Mammary epithelial cell (primary cell): ENCODE measurements around the gene FCER2.

Experiments
- EZH2 ChIP-seq: IDR thresholded peaks from 2 replicates; pipeline ENCODE4 v1.6.1; 2012; ENCODE audit warnings: low read length, inconsistent platforms, borderline replicate concordance
- TF ChIP-seq, protein P1 (sequence below), 2 donors: IDR thresholded peaks in 1 of 2; conservative IDR thresholded peaks in 1 of 2; 2 replicates each; pipeline ENCODE4 v1.5.1; 2011 to 2012; ENCODE audit warnings: inconsistent platforms in 2 of 2, low read length in 2 of 2, mild to moderate bottlenecking in 2 of 2, control low read depth in 1 of 2, low read depth in 1 of 2; ENCODE audit not compliant: insufficient read depth in 1 of 2; ENCODE audit errors: extremely low read depth in 1 of 2

GRCh38 chr19:7668842-7669241, 33.1 kb downstream of the FCER2 start, which contains the start of gene RETN:
- TF ChIP-seq, protein P1, sequence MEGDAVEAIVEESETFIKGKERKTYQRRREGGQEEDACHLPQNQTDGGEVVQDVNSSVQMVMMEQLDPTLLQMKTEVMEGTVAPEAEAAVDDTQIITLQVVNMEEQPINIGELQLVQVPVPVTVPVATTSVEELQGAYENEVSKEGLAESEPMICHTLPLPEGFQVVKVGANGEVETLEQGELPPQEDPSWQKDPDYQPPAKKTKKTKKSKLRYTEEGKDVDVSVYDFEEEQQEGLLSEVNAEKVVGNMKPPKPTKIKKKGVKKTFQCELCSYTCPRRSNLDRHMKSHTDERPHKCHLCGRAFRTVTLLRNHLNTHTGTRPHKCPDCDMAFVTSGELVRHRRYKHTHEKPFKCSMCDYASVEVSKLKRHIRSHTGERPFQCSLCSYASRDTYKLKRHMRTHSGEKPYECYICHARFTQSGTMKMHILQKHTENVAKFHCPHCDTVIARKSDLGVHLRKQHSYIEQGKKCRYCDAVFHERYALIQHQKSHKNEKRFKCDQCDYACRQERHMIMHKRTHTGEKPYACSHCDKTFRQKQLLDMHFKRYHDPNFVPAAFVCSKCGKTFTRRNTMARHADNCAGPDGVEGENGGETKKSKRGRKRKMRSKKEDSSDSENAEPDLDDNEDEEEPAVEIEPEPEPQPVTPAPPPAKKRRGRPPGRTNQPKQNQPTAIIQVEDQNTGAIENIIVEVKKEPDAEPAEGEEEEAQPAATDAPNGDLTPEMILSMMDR (conservative IDR thresholded peaks at IDR 0.05 in 1 of 2, IDR thresholded peaks at IDR 0.05 in 1 of 2; ENCODE audit: extremely low read depth in 1 of 2, insufficient read depth in 1 of 2, low read depth in 1 of 2, low read length in 2 of 2) = no peak
- TF ChIP-seq EZH2 = no peak
